ENCODE data around the gene NFKB1.

DNA sequence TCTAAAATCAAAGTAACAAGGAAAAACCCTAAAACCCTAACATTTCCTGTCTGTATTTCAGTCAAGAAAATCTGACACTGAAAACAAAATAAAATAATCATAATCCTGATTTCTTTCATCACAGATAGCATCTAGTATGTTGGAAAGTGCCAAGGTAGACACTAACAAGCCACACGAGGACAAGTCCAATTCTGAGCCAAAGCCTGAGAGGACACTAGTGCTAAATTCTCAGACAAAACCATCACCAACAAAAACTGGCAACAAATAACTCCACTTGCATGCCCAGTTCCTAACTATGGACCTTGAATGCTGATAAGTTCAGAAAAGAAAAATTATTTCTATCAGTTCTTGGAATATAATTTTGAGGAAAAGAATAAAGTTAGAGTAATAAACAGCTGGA, 146.0 kb downstream of the NFKB1 start:
- TF ChIP-seq, protein P1, sequence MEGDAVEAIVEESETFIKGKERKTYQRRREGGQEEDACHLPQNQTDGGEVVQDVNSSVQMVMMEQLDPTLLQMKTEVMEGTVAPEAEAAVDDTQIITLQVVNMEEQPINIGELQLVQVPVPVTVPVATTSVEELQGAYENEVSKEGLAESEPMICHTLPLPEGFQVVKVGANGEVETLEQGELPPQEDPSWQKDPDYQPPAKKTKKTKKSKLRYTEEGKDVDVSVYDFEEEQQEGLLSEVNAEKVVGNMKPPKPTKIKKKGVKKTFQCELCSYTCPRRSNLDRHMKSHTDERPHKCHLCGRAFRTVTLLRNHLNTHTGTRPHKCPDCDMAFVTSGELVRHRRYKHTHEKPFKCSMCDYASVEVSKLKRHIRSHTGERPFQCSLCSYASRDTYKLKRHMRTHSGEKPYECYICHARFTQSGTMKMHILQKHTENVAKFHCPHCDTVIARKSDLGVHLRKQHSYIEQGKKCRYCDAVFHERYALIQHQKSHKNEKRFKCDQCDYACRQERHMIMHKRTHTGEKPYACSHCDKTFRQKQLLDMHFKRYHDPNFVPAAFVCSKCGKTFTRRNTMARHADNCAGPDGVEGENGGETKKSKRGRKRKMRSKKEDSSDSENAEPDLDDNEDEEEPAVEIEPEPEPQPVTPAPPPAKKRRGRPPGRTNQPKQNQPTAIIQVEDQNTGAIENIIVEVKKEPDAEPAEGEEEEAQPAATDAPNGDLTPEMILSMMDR (IDR thresholded peaks at IDR 0.05) = no peak
- no peak for TF ChIP-seq POLR2A (IDR thresholded peaks at IDR 0.05)
- no peak for TF ChIP-seq POLR2AphosphoS5 (IDR thresholded peaks at IDR 0.05; ENCODE audit: insufficient read depth in 1 of 2, low read depth in 1 of 2)
